HG03342 (cell line): ENCODE data around the gene SCARF2.
"Not testable (repeated sequence)": the region's sequence is repeated elsewhere in the genome, so short reads cannot be mapped to it uniquely, and the experiment has no call there.

Experiments
- ATAC-seq: cut with Tn5 transposase; IDR thresholded peaks from one replicate; pipeline ENCODE4 v1.9.1; 2021; ENCODE audit warnings: mild to moderate bottlenecking, moderate library complexity; ENCODE audit not compliant: unreplicated experiment

The SCARF2 gene

DNA sequence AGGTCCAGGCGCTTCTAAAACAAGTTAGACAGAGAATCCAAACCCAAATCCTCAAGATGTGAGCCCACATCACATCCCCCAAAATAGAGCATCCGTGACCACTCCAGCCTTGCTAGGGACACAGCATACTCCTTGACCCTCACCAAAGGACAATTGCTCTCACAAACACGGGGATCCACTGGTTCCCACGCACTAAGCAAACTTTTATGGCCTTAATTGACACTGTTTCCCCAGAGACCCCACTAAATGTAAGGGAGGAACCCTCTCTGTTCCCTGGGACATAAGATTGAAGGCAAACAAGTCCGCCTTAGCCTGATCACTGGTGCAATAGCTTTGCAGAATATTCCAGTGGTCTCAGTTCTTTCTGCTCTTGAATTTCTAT is 23.6 kb downstream of the SCARF2 start:
- no peak for ATAC-seq

GRCh38 chr22:20413217-20414058 is 24.2 kb downstream of the SCARF2 start:
- ATAC-seq, result no peak

GRCh38 chr22:20412474-20413216 is 25.0 kb downstream of the SCARF2 start:
- no peak for ATAC-seq

- ATAC-seq, result not testable (repeated sequence)
Measured at GRCh38 chr22:20409385-20409784, 28.2 kb downstream of the SCARF2 start.

DNA sequence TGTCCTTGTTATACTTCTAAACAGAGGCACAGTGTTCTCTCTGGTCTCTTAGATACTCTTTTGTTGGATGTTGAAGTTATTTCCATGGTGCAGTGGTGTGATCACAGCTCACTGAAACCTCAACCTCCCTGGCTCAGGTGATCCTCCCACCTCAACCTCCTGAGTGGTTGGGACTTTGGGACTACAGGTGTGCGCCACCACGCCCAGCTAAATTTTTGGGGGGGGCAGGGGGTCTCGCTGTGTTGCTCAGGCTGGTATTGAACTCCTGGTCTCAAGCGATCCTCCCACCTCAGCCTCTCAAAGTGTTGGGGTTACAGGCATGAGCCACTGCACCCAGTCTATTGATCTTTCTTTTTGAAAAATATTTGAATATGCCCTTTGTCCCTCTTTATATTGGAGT is 28.7 kb downstream of the SCARF2 start:
- ATAC-seq, result no peak

DNA sequence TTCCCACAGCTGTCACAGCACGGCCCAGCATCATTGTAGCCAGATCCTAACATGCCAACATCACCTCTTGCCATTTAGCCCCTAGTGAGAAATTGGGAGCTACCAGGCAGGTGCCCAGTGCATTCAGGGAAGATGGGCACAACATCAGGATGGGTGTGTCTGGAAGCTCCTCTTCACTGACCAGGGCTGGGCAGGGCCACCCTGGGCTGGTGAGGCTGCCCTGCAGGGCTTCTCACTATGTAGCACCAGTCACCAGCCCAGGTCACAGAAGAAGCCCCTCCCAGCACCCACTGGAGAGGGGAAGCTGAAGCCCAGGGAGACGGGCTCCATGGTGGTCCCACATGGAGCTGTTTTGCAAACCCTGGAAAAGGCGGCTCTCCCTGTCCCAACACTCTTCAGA is 29.8 kb downstream of the SCARF2 start:
- no peak for ATAC-seq

GRCh38 chr22:20406686-20407408 is 30.8 kb downstream of the SCARF2 start:
- no peak for ATAC-seq

- ATAC-seq, result no peak
Measured at GRCh38 chr22:20405931-20406685, 31.5 kb downstream of the SCARF2 start.

DNA sequence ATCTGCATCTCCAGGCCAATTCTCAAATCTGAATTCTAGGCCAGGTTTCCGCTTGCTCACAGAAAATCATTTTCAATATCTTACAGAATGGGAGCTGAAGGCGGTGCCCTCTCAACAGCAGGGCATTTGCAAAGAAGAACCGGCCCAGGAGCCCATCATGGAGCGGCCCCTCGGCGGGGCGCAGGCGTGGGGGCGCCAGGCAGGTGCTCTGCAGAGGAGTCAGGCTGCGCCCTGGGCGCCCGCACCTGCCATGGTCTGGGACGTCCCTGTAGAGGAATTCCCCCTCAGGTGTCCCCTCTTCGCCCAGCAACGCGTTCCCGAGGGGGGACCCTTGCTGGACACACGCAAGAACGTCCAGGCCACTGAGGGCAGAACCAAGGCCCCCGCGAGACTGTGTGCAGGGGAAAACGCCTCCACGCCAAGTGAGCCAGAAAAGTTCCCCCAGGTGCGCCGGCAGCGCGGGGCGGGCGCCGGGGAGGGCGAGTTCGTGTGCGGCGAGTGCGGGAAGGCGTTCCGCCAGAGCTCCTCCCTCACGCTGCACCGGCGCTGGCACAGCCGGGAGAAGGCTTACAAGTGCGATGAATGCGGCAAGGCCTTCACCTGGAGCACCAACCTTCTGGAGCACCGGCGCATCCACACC is 32.2 kb downstream of the SCARF2 start:
- no peak for ATAC-seq

DNA sequence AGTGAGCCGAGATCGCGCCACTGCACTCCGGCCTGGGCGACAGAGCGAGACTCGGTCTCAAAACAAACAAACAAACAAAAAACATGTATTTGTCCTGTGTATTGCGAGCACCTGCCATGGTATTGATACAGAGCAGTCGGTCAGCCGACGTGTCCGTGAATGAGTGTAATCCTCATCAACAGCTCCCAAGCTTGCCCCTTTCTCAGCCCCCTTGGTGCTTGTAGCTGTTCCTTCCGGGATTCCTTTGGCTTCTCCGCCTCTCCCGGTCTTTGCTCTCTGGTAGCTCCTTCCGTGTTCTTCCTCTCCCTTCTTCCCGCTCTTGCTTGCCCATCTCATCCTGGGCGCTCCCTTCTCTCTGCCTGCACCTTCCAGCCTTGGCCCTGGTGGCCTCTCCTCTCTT is 32.7 kb downstream of the SCARF2 start:
- no peak for ATAC-seq

- ATAC-seq, result no peak
Measured at GRCh38 chr22:20403779-20404140, 33.9 kb downstream of the SCARF2 start.

GRCh38 chr22:20402960-20403778 is 34.5 kb downstream of the SCARF2 start:
- ATAC-seq, result no peak

DNA sequence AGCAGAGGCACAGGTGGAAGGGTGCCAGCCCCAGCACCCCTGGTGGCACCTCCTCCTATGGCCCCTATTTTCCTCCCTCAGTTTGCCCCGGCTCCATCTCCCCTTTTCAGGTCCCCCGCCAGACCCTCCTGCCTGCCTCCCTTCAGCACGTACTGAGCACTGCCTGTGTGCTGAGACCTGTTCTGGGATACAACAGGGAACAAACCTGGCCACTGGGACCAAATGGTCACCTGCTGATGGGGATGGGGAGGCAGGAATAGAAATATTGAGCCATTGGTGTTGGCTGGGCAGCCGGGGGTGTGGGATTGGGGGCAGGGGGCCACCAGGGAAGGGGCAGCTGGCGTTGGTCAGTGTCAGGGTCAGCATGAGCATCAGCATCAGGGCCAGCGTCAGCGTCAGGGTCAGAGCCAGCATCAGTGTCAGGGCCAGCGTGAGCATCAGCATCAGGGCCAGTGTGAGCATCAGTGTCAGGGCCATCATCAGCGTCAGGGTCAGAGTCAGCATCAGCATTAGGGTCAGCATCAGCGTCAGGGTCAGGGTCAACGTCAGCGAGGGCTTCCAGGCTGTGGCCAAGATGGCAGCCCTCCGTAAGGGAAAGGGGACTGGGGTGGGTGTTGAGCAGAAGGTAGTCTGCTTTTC is 36.1 kb downstream of the SCARF2 start:
- ATAC-seq, result no peak

- ATAC-seq, result no peak
Measured at GRCh38 chr22:20400606-20401375, 36.8 kb downstream of the SCARF2 start.

DNA sequence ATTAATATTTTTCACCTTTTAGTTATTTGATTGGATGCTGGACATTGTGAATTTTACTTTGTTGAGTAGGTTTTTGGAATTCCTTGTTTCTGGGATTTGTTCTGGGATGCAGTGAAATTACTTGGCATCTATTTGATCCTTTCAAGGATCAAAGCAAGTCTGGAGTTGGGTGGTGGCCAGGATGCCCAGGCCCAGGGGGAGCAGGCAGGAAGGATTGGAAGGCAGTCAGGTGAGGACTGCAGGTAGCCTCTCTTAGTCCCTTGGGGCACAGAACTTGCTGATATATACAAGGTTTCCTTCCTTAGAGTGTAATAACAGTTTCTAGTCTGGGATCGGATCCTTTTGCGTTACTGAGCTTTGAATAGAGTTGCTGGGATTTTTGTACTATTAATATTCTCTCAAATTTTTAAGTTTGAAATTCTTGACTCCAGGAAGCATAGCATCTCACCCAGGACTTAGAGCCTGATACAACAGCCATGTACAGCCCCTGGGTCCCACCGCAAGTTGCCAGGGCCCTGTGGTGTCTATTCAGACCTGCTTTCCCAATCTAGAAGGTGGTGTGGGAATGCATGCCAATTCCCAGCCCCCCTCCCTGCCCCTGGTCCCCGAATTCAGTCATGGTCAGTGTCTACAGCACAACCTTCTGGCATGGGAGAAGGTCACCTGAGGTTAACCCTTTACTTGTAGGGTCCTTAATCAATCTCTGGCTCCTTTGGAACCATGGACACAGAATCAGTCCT is 37.6 kb downstream of the SCARF2 start:
- no peak for ATAC-seq

- ATAC-seq, result no peak
Measured at GRCh38 chr22:20398420-20398819, 39.2 kb downstream of the SCARF2 start.

- ATAC-seq, result no peak
Measured at GRCh38 chr22:20397498-20397897, 40.1 kb downstream of the SCARF2 start.

DNA sequence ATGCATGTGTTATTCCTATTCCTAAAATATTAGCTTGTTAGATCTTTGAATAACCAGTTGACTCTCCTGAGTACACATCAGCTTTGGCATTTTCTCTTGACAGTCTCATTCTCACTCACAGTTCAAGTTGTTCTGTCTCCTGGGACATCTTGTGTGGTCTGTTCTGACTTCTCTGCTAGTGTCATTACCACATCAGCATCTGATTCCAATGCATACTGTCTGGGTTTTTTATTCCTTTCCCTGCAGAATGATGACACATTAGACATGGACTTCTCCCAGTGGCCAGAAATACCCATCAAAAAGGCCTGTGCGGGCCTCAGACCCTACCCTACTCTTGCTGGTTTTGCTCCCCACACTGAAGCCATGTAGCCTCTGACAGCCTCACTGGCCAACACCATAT is 41.0 kb downstream of the SCARF2 start:
- no peak for ATAC-seq
